Measurements from ENCODE around the gene HYI. TPM values are rescaled to one million over a fixed set of nuclear protein-coding genes. Genes with fewer than 3 reads are reported as not detected.
"Not testable (repeated sequence)": the region's sequence is repeated elsewhere in the genome, so short reads cannot be mapped to it uniquely, and the experiment has no call there.

The HYI gene, protein sequence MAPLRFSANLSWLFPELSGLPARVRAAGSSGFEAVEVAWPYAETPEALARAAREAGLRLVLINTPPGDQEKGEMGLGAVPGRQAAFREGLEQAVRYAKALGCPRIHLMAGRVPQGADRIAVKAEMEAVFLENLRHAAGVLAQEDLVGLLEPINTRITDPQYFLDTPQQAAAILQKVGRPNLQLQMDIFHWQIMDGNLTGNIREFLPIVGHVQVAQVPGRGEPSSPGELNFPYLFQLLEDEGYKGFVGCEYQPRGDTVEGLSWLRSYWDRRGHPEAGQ
- 0.23 TPM in 1 of 2 replicates, not detected in the other for total RNA-seq (2014; rRNA removed; shearing (Covaris generic))

DNA sequence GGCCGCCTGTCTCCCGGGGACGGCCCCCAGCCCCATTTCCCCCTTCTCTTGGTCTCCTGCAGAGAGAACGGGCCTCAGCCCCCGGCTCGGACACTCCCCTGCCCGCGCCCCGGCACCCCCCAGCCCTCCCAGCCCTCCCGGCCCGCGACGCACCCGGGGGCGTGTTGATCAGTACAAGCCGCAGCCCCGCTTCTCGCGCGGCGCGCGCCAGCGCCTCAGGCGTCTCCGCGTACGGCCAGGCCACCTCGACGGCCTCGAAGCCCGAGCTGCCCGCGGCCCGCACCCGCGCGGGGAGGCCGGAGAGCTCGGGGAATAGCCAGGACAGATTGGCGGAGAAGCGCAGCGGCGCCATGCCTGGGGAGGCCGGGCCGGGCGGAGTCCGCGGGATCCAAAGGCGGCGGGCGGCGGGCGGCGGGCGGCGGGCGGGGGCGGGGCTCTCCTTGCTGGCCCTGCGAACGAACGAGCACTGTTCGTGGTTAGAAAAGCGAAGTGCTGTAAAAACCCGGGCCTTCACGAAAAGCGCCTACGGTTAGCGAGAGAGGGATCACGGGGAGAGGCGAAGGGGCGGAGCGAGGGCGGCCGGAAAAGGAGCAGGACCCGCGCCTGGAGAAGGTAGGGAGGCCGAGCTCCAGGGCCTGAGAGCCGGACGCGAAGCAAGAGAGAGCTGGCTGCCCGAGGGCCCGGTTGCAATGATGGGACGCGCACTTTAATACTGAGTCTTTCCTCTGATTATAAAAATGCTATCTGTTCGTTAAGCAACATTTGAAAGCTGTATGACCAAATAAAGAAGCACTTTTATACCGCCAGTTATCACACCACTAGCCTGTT is at the start of gene HYI:
HYI (minus strand) TSS at position 490 of the 828 bp plus-strand sequence; CDS start at position 352, 138 bp downstream.
- H3K27ac ChIP-seq = no peak within 1 kb of the TSS
- no peak for DNase-seq
- peaks cover 32% of the 10 kb centered on the region for H3K36me3 ChIP-seq
- no peaks in the 10 kb centered on the region; the same call in 1 of the 2 replicates for H3K9me3 ChIP-seq (replicated peaks)
- no peak within 1 kb of the TSS for H3K4me3 ChIP-seq
- H3K27me3 ChIP-seq = no peaks in the 10 kb centered on the region
- peaks cover 4% of the 10 kb centered on the region; the same call in 1 of the 2 replicates for H3K4me1 ChIP-seq

DNA sequence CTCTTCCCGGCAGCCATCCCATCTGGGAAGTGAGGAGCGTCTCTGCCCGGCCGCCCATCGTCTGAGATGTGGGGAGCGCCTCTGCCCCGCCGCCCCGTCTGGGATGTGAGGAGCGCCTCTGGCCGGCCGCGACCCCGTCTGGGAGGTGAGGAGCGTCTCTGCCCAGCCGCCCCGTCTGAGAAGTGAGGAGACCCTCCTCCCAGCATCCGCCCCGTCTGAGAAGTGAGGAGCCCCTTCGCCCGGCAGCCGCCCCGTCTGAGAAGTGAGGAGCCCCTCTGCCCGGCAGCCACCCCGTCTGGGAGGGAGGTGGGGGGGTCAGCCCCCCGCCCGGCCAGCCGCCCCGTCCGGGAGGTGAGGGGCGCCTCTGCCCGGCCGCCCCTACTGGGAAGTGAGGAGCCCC is 48.1 kb upstream of the HYI start:
- DNase-seq, H3K36me3 ChIP-seq: not testable (repeated sequence)

DNA sequence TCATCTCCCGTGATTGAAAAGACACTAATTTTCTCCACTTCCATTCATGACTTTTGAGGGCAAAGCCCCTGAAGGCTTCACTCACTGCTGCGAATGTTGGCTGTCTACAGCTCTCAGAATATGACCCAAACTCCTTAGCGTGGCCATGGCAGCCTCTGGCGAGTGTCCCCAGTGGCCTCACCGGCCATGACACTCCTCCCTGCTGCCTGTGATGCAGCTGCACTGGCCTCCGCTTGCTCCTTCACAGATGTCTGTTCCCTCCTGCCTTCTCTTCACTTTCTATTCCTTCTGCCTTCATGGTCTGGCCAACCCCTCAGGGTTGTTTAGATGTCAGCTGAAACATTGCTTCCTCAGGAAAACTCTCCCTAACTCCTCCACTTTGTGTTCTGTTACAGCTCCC is 46.2 kb upstream of the HYI start:
- no peaks in the 10 kb centered on the region for H3K9me3 ChIP-seq (replicated peaks)
- no peaks in the 10 kb centered on the region for H3K36me3 ChIP-seq

More for the DNA sequence above, 48.1 kb upstream of the HYI start:
- H3K9me3 ChIP-seq (replicated peaks); H3K27ac ChIP-seq; H3K4me1 ChIP-seq; H3K27me3 ChIP-seq; H3K4me3 ChIP-seq: not testable (repeated sequence)

DNA sequence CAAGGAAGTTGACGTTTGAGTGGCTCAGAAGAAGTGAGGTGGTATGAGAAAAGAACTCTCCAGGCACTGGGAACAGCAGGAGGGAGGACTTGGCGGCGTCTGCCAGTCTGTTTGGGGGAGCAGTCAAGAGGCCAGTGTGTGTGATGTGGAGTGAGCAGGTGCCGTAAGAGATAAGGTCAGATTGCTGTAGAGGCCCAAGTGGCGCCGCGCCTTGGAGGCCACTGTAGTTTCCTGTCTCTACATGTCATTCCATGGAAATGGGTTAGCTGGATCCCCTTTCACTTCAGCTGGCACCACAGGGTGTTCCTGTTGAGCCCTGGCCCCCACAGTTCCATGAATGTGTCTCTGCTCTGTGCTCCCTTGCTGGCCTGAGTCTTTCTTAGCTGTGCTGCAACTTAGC is 41.5 kb upstream of the HYI start:
- Histone ChIP-seq H3K27me3 (no peaks in the 10 kb centered on the region), H3K36me3 (no peaks in the 10 kb centered on the region), H3K4me3 (no peak overlapping the region), H3K9me3 (replicated peaks) (peaks cover 7% of the 10 kb centered on the region), H3K4me1 (peaks cover 17% of the 10 kb centered on the region), H3K27ac (no peak overlapping the region)
- no peak for DNase-seq

More for the DNA sequence above, 46.2 kb upstream of the HYI start:
- Histone ChIP-seq H3K4me3 (no peak overlapping the region), H3K27me3 (no peaks in the 10 kb centered on the region), H3K4me1 (no peaks in the 10 kb centered on the region), H3K27ac (no peak overlapping the region)
- DNase-seq = no peak

DNA sequence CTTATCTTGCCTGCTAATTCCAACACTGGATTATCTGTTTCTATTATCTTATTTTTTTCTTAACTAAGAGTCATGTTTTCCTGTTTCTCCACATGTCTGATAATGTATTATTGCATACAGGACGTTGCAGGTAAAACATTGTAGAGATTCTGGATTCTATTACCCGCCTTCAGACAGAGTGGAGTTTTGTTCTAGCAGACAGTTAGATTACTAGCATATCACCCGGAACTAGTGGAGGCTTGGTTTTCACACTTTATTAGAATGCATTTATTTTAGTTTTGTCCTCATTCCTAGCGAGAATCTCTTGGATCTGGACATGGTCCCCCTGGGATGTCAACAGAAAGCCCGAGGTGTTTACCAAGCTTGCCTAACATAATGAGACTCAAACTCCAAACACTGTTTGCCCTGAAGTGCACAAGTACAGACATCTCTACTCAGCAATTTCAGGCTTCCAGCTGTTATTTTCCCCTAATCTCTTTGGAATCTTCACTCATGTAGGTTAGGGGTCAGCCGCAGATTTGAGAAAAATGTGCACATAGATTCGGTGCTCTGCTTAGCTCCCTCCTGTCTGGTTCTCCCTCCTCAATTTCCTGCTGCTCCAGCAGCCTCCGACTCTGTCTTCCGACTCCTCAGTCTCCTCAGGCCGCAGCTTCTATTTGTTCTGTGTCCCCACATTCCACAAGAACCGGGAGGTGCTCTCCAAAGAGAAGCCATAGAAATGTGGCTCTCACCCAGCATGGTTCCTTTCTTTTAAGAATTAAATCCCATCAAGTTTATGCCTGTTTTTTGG is 40.1 kb upstream of the HYI start:
- H3K27ac ChIP-seq = peak overlapping the region; percentile 71
- H3K9me3 ChIP-seq (replicated peaks) = peaks cover 7% of the 10 kb centered on the region
- peak; percentile 86 to 91 for DNase-seq
- H3K4me3 ChIP-seq = peak overlapping the region; percentile 24
- peaks cover 17% of the 10 kb centered on the region for H3K4me1 ChIP-seq
- no peaks in the 10 kb centered on the region for H3K36me3 ChIP-seq
- H3K27me3 ChIP-seq = no peaks in the 10 kb centered on the region

DNA sequence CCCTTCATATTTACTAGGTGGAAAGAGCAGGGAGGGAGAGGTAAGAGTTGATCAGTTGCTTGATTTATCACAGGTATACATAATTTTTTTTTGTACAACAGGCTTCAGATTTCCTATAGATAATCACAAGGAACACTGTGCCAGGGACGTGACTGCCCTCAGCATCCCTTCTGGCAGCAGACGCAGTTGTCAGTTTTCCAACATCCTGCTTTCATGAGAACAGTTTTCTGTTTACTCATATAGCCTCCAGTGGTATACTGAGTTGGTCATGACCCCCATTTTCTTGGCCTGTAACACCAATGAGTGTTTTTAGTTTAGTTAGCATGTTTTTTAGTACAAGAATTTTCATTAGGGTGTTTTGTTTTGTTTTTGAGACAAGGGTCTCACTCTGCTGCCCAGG is 39.1 kb upstream of the HYI start:
- H3K9me3 ChIP-seq (replicated peaks) = peaks cover 8% of the 10 kb centered on the region
- peak overlapping the region; percentile 71 for H3K27ac ChIP-seq
- no peak overlapping the region for H3K4me3 ChIP-seq
- H3K36me3 ChIP-seq = no peaks in the 10 kb centered on the region
- H3K27me3 ChIP-seq = no peaks in the 10 kb centered on the region
- DNase-seq = no peak
- H3K4me1 ChIP-seq = peaks cover 17% of the 10 kb centered on the region

DNA sequence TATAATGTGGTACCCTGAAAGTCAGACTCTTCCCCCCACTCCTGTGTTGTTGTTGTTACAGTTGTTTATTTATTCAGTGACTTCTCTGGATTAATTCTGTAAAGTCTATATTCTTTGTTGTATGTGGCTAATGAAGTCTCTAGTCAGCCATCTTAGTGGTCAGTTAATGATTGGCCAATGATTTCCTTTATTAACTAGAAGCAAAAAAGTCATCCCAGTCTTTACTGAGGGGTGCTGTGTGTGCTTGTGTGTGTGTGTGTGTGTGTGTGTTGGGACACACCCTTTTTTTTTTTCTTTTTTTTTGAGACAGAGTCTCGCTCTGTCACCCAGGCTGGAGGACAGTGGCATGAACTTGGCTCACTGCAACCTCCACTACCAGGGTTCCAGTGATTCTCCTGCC is 37.3 kb upstream of the HYI start:
- Histone ChIP-seq H3K27me3 (no peaks in the 10 kb centered on the region), H3K4me1 (peaks cover 17% of the 10 kb centered on the region), H3K27ac (no peak overlapping the region), H3K9me3 (replicated peaks) (peaks cover 20% of the 10 kb centered on the region), H3K36me3 (no peaks in the 10 kb centered on the region), H3K4me3 (no peak overlapping the region)
- no peak for DNase-seq

DNA sequence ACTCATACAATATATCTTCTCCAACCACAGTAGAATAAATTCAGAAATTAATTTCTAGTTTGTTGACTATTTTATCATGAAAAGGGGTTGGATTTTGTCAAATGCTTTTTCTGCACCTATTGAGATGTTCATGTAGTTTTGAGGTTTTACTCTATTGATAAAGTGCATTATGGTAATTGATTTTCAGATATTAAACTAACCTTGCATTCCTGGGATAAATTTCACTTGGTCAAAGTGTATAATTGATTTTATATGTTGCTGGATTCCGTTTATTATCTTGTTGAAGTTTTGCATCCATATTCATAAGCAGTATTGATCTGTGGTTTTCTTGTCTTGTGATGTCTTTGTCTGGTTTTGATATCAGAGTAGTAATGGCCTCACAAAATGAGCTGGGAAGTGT is 34.4 kb upstream of the HYI start:
- no peaks in the 10 kb centered on the region for H3K27me3 ChIP-seq
- H3K27ac ChIP-seq = no peak overlapping the region
- no peaks in the 10 kb centered on the region for H3K36me3 ChIP-seq
- DNase-seq = no peak
- H3K4me3 ChIP-seq = no peak overlapping the region
- H3K4me1 ChIP-seq = peaks cover 5% of the 10 kb centered on the region
- peaks cover 20% of the 10 kb centered on the region for H3K9me3 ChIP-seq (replicated peaks)

DNA sequence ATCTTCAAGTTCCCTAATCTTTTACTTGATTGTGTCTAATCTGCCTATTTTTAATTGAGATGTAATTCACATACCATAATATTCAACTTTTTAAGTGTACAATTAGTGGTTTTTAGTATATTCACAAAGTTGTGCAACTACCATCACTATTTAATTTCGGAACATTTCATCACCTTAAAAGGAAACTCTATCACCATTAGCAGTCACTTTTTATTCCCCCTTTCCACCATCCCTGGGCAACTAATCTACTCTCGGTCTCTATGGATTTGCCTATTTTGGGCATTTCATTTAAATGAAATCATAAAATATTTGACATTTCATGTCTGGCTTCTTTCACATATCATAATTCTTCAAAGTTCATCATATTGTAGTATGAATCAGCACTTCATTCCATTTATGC is 30.6 kb upstream of the HYI start:
- no peaks in the 10 kb centered on the region for H3K27me3 ChIP-seq
- H3K36me3 ChIP-seq = no peaks in the 10 kb centered on the region
- peaks cover 16% of the 10 kb centered on the region for H3K9me3 ChIP-seq (replicated peaks)
- no peak overlapping the region for H3K4me3 ChIP-seq
- no peak overlapping the region for H3K27ac ChIP-seq
- DNase-seq = no peak
- H3K4me1 ChIP-seq = no peaks in the 10 kb centered on the region

DNA sequence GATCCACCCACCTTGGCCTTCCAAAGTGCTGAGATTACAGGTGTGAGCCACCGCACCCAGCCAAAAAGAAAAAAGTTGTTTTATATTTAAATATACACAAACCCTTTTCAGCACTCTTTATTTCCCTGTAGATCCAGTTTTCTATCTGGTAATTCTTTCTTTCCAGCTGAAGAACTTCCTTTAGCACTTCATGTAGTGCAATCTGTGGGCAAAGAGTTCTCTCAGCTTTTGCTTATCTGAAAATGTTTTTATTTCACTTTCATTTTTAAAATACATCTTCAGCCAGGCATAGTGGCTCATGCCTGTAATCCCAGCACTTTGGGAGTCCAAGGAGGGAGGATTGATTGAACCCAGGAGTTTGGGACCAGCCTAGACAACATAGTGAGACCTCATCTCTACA is 28.5 kb upstream of the HYI start:
- no peak overlapping the region for H3K27ac ChIP-seq
- H3K4me1 ChIP-seq = no peaks in the 10 kb centered on the region
- peaks cover 9% of the 10 kb centered on the region for H3K9me3 ChIP-seq (replicated peaks)
- no peaks in the 10 kb centered on the region for H3K36me3 ChIP-seq
- no peak for DNase-seq
- no peaks in the 10 kb centered on the region for H3K27me3 ChIP-seq
- H3K4me3 ChIP-seq = no peak overlapping the region

DNA sequence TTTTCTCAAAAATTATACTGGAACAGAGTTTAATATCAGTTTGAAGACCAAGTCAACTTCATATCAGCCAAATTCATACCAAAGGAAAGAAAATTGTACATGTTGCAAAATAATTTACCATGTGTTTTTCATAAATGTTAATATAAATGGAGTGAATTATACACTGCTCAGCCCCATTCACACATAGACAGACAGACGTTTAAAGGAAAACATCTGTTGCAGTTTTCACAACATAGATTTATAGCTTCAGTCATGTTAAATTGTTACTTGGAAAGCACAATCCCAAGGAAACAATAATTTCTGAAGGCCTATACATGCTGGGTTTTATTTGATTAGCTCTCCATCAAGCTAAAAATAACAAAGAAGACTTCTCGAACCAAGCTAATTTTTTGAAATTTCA is 27.8 kb upstream of the HYI start:
- Histone ChIP-seq H3K27ac (no peak overlapping the region), H3K27me3 (no peaks in the 10 kb centered on the region), H3K4me3 (no peak overlapping the region), H3K9me3 (replicated peaks) (peaks cover 4% of the 10 kb centered on the region), H3K4me1 (peaks cover under 1% of the 10 kb centered on the region), H3K36me3 (no peaks in the 10 kb centered on the region)
- DNase-seq = no peak

DNA sequence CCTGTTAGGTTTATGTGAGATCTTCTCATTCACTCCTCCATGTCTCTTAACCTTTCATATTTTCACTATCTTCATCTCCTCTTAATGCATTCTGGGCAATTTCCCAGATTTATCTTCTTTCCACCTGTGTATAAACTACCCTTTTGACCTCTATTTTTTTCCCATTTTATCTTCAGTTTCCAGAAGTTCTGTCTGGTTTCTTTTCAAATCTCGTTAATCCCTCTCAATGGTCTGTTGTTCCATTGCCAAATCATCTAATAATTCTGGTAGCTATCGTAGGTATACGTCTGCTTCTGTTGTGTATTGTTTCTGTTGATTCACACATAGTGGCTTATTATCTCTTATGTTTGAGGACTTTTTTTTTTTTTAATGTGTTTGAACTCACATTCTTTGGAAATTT is 25.7 kb upstream of the HYI start:
- DNase-seq = no peak
- H3K4me3 ChIP-seq = no peak overlapping the region
- H3K36me3 ChIP-seq = no peaks in the 10 kb centered on the region
- H3K27me3 ChIP-seq = no peaks in the 10 kb centered on the region
- H3K9me3 ChIP-seq (replicated peaks) = peaks cover 4% of the 10 kb centered on the region; the same call in 1 of the 2 replicates
- H3K27ac ChIP-seq = no peak overlapping the region
- H3K4me1 ChIP-seq = peaks cover 20% of the 10 kb centered on the region

DNA sequence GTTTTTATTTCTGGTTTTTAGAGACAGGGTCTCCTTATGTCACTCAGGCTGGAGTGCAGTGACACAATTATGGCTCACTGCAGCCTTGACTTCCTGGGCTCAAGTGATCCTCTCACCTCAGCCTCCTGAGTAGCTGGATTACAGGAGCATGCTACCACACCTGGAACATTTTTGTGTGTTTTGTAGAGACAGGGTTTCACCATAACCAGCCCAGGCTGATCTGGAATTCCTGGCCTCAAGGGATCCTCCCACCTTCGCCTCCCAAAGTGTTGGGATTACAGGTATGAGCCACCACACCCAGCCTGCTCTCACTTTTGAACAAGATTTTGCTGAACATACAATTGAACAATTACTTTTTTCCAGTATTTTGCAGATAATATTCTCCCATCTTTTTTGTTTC is 24.0 kb upstream of the HYI start:
- Histone ChIP-seq H3K4me3 (no peak overlapping the region), H3K27me3 (no peaks in the 10 kb centered on the region), H3K4me1 (peaks cover 37% of the 10 kb centered on the region), H3K36me3 (no peaks in the 10 kb centered on the region), H3K9me3 (replicated peaks) (peaks cover 4% of the 10 kb centered on the region; the same call in 1 of the 2 replicates), H3K27ac (no peak overlapping the region)
- DNase-seq = no peak

DNA sequence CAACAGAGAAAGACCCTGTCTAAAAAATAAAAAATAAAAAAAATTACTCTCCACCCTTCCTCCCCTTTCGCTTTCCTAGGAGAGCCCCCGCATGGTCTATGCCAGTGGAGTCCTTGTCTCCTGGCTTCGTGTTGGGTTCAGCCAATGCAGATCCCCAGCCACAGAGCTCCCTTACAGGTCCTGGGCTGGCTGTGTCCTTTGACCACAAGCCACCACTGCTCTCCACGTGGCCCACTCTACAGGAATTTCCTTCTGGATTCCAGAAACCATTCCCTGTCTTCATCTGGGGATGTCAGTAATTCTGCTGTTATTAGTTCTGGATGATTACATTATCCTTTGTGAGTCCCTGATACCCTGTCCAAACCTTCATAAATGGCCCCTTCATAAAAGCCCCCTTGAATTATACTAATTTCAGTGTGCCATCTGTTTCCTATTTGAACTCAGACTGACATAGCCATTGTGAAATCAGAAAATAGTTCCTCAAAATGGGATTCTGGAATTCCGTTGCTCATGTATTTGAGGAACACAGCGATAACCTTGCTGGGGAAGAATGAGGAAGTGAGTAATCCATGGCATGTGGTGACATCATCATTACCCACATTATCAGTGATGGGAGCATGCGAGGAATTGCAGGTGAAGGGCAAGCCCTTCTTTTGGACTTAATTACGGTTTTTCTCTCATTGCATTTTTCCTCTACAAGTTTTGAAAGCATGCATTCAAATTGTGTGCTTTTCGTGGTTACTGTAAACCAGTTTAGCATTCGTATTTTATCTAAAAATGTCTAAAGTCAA is 22.1 kb upstream of the HYI start:
- not testable (repeated sequence) for H3K27me3 ChIP-seq; H3K36me3 ChIP-seq; H3K9me3 ChIP-seq (replicated peaks); H3K4me3 ChIP-seq
- peaks cover 50% of the 10 kb centered on the region for H3K4me1 ChIP-seq
- peak overlapping the region; percentile 94 for H3K27ac ChIP-seq
- peak; percentile 54 to 68 for DNase-seq

All from SJCRH30 (cell line).